Fibroblast of the conjunctiva (primary cell): ENCODE data around the gene NUDT7.

Experiments used
- DNase-seq: peaks from one replicate; pipeline ENCODE4 v3.0.0-alpha.2; 2010; ENCODE audit warnings: low read depth

NUDT7 gene

GRCh38 chr16:77729951-77730350 is 7.6 kb downstream of the NUDT7 start:
- no peak for DNase-seq

- peak; percentile 17 for DNase-seq
These were observed 10.1 kb downstream of the NUDT7 start for GRCh38 chr16:77732241-77732946.

- no peak for DNase-seq
These were observed 14.6 kb downstream of the NUDT7 start for GRCh38 chr16:77736879-77737278.

- no peak for DNase-seq
These were observed 16.6 kb downstream of the NUDT7 start for GRCh38 chr16:77738706-77739558.

- DNase-seq: no peak
These were observed 17.2 kb downstream of the NUDT7 start for GRCh38 chr16:77739559-77739892.

- DNase-seq: no peak
These were observed 21.8 kb downstream of the NUDT7 start for GRCh38 chr16:77744141-77744540.

GRCh38 chr16:77745972-77746371 is 23.7 kb downstream of the NUDT7 start:
- no peak for DNase-seq

GRCh38 chr16:77748421-77749005 is 26.2 kb downstream of the NUDT7 start:
- DNase-seq: no peak

GRCh38 chr16:77749415-77749814 is 27.1 kb downstream of the NUDT7 start:
- DNase-seq: no peak

GRCh38 chr16:77758046-77758445 is 35.7 kb downstream of the NUDT7 start:
- no peak for DNase-seq

GRCh38 chr16:77758508-77758907 is 36.2 kb downstream of the NUDT7 start:
- no peak for DNase-seq

- no peak for DNase-seq
These were observed 36.9 kb downstream of the NUDT7 start for GRCh38 chr16:77759201-77759600.

- no peak for DNase-seq
These were observed 37.5 kb downstream of the NUDT7 start for GRCh38 chr16:77759821-77760220.

- no peak for DNase-seq
These were observed 38.5 kb downstream of the NUDT7 start for GRCh38 chr16:77760800-77761199.

- no peak for DNase-seq
These were observed 38.9 kb downstream of the NUDT7 start for GRCh38 chr16:77761204-77761603.

GRCh38 chr16:77762262-77762661 is 39.9 kb downstream of the NUDT7 start:
- no peak for DNase-seq

GRCh38 chr16:77763994-77764393 is 41.7 kb downstream of the NUDT7 start:
- no peak for DNase-seq

GRCh38 chr16:77767211-77767610 is 44.9 kb downstream of the NUDT7 start:
- DNase-seq: no peak

- no peak for DNase-seq
These were observed 45.5 kb downstream of the NUDT7 start for GRCh38 chr16:77767826-77768225.

GRCh38 chr16:77775911-77776909 is 53.9 kb downstream of the NUDT7 start:
- DNase-seq: no peak

- no peak for DNase-seq
These were observed 55.4 kb downstream of the NUDT7 start for GRCh38 chr16:77777745-77778144.

- DNase-seq: peak; percentile 45
These were observed 58.1 kb downstream of the NUDT7 start for GRCh38 chr16:77780378-77780837.
